SKM-1 (cell line): ENCODE data around the gene SOX12.

Source experiments
- DNase-seq: peaks from one replicate; lab custom pipeline; 2025; ENCODE audit not compliant: unreplicated experiment; lab: John Stamatoyannopoulos, UW

SOX12 gene

DNA sequence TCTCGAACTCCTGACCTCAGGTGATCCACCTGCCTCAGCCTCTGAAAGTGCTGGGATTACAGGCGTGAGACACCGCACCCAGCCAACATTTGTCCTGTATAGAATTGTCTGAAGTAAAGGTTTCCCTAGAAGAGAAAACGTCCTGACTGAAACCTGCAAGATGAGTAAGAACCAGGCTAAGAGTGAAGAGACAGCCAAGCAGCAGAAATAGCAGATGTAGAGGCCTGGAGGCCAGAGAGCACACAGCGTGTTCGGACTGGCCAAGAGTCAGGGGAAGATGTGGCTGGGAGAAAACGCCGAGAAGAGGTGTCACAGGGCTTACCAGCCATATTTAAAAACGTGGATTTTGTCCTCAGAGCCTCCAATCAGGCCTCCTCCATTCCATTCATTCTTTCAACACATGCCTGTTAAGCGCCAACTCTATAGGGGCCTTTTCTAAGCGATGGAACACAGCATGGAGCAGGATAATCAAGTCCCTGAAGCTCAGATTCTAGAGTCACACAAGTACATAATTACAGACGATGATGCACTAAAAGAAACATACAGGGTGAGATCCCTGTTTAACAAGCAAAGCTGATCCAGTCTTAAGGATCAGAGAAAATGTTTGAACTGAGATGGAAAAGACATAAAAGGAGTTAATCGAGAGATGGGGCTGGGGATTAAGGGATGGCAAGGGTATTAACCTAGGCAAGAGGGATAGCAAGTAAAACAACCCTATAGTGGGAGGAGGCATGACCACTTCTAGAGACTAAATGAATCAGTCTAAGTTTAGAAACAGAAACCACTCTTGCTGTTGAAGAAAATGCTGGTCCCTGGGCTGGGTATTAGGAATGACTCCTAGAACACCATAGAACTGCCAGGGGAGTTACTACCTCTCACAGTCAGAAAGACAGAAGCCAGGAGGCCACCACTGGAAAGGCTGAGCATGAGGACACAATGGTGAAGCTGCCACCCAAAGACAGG lies 23.2 kb upstream of the SOX12 start:
- no peak for DNase-seq

GRCh38 chr20:305745-306144 lies 19.6 kb upstream of the SOX12 start:
- DNase-seq = no peak

GRCh38 chr20:308427-309038 lies 16.8 kb upstream of the SOX12 start:
- no peak for DNase-seq

DNA sequence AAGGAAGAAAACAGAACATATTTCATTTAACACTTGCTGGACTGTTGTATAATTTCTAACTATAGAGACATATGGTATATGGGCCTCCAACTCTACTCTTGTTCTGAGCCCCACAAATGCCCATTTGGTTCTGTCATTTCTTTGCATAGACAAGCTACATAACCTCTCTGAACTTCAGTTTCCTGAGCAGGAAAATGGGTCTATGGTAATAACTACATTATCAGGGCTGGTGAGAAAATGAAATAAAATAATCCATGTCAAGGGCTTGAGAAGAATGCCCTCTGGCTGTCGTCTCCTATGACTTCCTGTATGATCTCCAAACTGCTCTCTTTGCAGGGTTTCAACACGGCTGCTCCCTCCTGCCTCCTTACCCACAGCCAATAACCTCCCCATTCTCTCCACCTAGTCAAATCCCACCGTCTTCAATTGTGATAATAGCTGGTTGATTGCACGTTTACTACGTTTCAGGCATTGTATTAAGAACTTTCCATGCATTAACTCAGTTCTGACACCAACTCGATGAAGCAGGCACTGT lies 16.0 kb upstream of the SOX12 start:
- no peak for DNase-seq

- DNase-seq = no peak
Observed at GRCh38 chr20:309841-310644, 15.3 kb upstream of the SOX12 start.

- no peak for DNase-seq
Observed at GRCh38 chr20:310645-311044, 14.7 kb upstream of the SOX12 start.

DNA sequence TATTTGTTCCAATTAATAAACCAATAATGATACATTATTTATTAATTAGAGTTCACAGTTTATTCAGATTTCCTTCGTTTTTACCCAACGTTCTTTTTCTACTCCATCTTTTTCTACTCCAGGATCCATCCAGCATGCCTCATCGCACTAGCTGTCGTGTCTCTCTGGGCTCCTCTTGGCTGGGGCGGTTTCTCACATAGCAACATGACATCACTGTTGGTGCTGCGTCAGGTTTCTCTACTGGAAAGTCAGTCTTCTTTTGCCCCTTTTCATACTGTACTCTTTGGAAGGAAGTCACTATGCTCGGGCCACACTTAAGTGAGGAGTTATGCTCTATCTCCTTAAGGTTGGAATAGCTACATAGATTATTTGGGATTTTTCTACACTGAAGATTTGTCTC lies 13.7 kb upstream of the SOX12 start:
- DNase-seq = no peak

DNA sequence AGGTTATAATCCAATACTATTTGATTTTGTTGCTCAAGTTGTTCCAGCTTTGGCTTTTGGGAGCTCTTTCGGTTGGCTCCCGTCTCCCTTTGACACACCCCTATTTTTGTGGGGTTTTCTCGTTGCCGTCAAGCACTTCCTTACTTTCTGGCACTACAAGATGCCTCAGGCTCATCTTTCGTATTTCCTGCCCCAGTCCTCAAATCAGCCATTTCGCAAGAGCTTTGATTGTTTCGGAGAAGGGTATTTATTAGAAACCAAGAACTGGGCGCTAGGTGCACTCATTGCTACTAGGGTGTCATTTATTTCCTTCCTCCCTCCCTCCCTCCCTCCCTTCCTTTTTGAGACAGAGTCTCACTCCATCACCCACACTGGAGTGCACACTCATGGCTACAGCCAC lies 13.3 kb upstream of the SOX12 start:
- no peak for DNase-seq

- DNase-seq = no peak
Observed at GRCh38 chr20:312866-313265, 12.5 kb upstream of the SOX12 start.

GRCh38 chr20:313402-313801 lies 11.9 kb upstream of the SOX12 start:
- no peak for DNase-seq

- no peak for DNase-seq
Observed at GRCh38 chr20:313948-314347, 11.4 kb upstream of the SOX12 start.

DNA sequence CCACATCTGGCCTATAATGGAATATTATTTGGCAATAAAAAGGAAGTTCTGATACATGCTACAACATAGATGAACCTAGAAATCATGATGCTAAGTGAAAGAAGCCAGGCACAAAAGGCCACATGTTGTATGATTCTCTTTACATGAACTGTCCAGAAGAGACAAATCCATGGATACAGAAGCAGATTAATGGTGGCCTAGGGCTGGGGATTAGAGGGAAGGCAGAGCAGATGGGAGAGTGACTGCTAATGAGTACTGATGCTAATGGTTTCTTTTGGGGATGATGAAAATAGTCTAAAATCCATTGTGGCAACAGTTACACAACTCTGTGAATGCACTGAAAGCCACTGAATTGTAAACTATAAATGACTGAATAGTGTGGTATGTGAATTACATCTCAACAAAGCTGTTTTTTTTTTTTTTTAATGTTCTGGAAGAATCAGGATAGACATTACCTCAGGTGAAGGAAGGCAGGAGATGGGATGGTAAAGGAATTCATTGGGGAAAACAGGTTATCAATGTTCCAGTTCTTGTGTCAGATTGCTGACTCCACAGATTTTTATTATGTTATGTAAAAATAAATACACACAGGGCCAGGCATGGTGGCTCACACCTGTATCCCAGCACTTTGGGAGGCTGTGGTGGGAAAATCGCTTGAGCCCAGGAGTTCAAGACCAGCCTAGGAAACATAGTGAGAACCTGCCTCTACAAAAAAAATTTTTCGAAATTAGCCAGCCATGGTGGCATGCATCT lies 8.9 kb upstream of the SOX12 start:
- DNase-seq = no peak

GRCh38 chr20:324177-325044 lies 941 bp upstream of the SOX12 start:
- DNase-seq = peak; percentile 37

GRCh38 chr20:325889-326644 lies 715 bp downstream of the SOX12 start:
- DNase-seq = no peak

GRCh38 chr20:326645-327185 lies 1.4 kb downstream of the SOX12 start:
- no peak for DNase-seq

DNA sequence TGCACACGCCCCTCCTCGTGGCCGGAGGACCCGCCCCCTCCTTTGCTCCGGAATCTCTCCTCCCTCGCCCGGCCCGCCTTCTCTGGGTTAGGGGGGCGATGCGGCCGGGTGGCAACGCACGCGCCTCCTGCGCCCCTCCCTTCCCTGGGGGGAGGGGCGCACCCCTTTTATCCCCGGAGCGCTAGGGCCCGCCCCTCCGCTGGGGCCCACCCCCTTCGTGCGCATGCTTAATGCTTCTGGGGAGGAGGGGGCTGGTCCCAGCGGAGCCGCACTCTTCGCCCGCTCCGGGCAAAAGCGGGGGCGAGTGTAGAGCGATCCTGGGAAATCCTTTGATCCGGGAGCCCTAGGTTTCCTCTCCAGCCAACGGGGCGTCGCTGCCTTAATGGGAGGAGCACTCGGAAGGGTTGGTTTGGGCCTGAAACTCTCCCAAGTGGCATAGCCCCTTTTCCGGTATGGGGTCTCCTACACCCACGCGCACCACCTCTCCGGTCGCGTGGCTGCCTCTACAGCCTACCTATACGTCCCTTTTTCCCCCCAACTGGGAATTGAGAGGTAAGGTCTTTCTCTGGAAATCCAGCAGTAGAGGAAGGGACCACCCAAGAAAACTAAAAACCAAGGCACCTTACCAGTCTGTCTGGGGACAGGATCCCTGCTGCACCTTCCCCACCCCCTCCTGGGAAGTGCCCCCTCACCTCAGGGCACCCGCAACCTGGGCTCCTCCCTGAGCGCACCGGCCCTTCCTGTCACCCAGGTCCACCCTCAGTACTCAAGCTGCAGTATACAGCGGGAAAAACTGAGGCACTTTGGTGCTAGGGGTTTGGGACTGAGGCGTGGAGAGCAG lies 2.1 kb downstream of the SOX12 start:
- DNase-seq = no peak

- DNase-seq = no peak
Observed at GRCh38 chr20:328027-328974, 2.9 kb downstream of the SOX12 start.
